ENCODE data around the gene IDH2. TPM values are rescaled to one million over a fixed set of nuclear protein-coding genes. Genes with fewer than 3 reads are reported as not detected.

The IDH2 gene
- polyA plus RNA-seq, 1 donor (not counting 4 experiments of a cell fraction or from before 2014, with no cell fraction given): 27.9 TPM

GRCh38 chr15:90065682-90066049 lies 36.6 kb downstream of the IDH2 start:
- no peak overlapping the region for H3K4me2 ChIP-seq (ENCODE audit: control insufficient read depth, extremely low read depth, insufficient read depth, low read depth, low read length)
- H2AFZ ChIP-seq (ENCODE audit: control insufficient read depth, low read length): no peak overlapping the region
- FAIRE-seq (no peak), DNase-seq (ENCODE audit: low read depth, low spot score) (no peak)
- no peaks in the 10 kb centered on the region for H3K79me2 ChIP-seq (ENCODE audit: control insufficient read depth, insufficient read depth, low read length)
- H3K9ac ChIP-seq (ENCODE audit: control insufficient read depth, extremely low read depth, insufficient read depth, low read length): no peak overlapping the region
- H3K4me3 ChIP-seq (ENCODE audit: control insufficient read depth in 2 of 3, extremely low read depth in 1 of 3, insufficient read depth in 2 of 3, low read depth in 1 of 3, low read length in 3 of 3): no peak overlapping the region
- no peaks in the 10 kb centered on the region for H3K27me3 ChIP-seq (ENCODE audit: control insufficient read depth, extremely low read depth, insufficient read depth, low read length)
- peaks cover 26% of the 10 kb centered on the region for H3K4me1 ChIP-seq (ENCODE audit: control insufficient read depth, extremely low read depth, insufficient read depth, low read length)
- H4K20me1 ChIP-seq (ENCODE audit: control insufficient read depth, extremely low read depth, insufficient read depth, low read length): no peaks in the 10 kb centered on the region
- H3K27ac ChIP-seq (ENCODE audit: control insufficient read depth, insufficient read depth, low read length): no peak overlapping the region
- H3K9me3 ChIP-seq (ENCODE audit: control insufficient read depth, low read depth, low read length): no peaks in the 10 kb centered on the region
- dilution Hi-C loops (cut with MboI; ENCODE audit: extremely low pct_ligation_motif_present, low sequenced_read_pairs): no loop called here
- H3K9me1 ChIP-seq (ENCODE audit: control insufficient read depth, extremely low read depth, insufficient read depth, low read length): no peaks in the 10 kb centered on the region
- peaks cover 0 to 7% of the 10 kb centered on the region in 2 experiments for H3K36me3 ChIP-seq (ENCODE audit: control insufficient read depth in 2 of 2, extremely low read depth in 1 of 2, insufficient read depth in 2 of 2, low read length in 2 of 2)
- TF ChIP-seq EZH2 (IDR thresholded peaks at IDR 0.05; ENCODE audit: low read length): no peak
- TF ChIP-seq, protein P1, sequence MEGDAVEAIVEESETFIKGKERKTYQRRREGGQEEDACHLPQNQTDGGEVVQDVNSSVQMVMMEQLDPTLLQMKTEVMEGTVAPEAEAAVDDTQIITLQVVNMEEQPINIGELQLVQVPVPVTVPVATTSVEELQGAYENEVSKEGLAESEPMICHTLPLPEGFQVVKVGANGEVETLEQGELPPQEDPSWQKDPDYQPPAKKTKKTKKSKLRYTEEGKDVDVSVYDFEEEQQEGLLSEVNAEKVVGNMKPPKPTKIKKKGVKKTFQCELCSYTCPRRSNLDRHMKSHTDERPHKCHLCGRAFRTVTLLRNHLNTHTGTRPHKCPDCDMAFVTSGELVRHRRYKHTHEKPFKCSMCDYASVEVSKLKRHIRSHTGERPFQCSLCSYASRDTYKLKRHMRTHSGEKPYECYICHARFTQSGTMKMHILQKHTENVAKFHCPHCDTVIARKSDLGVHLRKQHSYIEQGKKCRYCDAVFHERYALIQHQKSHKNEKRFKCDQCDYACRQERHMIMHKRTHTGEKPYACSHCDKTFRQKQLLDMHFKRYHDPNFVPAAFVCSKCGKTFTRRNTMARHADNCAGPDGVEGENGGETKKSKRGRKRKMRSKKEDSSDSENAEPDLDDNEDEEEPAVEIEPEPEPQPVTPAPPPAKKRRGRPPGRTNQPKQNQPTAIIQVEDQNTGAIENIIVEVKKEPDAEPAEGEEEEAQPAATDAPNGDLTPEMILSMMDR (optimal IDR thresholded peaks at IDR 0.05 in 1 of 3, IDR thresholded peaks at IDR 0.05 in 1 of 3, conservative IDR thresholded peaks at IDR 0.05 in 1 of 3; ENCODE audit: extremely low read depth in 1 of 3, insufficient read depth in 2 of 3, low read length in 3 of 3): no peak

DNA sequence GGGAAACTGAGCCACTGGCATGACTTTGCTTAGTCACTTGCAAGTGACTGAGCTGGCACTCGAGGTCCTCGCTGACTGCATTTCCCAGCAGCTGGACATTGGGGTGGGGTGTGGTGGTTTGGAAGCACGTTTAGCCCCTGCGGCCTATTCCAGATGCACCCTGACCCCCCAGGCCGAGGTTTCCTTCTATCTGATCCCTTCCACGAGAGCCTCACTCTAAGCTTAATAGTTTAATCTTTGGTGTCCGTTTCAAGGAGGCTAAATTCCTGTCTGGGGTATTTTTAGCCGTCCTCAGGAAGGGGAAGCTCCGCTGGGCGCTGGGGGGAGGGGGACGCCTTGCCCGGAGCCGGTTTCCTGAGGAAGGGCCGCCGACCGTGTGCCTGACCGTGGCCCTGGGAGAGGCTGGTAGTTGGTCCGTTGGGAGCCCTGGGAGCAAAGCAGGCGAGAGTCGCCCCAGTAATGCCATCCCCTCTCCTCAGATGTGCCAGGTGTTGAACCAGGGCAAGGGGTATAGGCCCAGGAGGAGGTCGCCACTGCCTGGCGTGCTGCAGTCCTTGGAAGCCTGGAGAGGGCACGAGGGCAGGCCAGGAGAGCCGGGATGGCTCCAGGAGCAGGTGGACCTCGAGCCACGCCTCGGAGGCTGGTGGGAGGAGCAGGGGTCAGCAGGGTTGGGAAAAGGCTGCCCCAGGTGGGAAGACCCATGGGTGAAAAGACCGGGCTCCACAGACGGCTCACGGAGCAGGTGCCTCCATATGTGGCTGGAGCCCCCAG lies 37.2 kb downstream of the IDH2 start:
- Histone ChIP-seq H3K27ac (ENCODE audit: control insufficient read depth, insufficient read depth, low read length) (no peak overlapping the region), H2AFZ (ENCODE audit: control insufficient read depth, low read length) (no peak overlapping the region), H3K9me3 (ENCODE audit: control insufficient read depth, low read depth, low read length) (no peaks in the 10 kb centered on the region), H3K79me2 (ENCODE audit: control insufficient read depth, insufficient read depth, low read length) (no peaks in the 10 kb centered on the region), H3K27me3 (ENCODE audit: control insufficient read depth, extremely low read depth, insufficient read depth, low read length) (no peaks in the 10 kb centered on the region), H3K9ac (ENCODE audit: control insufficient read depth, extremely low read depth, insufficient read depth, low read length) (no peak overlapping the region), H3K4me3 (ENCODE audit: control insufficient read depth in 2 of 3, extremely low read depth in 1 of 3, insufficient read depth in 2 of 3, low read depth in 1 of 3, low read length in 3 of 3) (no peak overlapping the region), H3K4me1 (ENCODE audit: control insufficient read depth, extremely low read depth, insufficient read depth, low read length) (peaks cover 26% of the 10 kb centered on the region), H3K36me3 (ENCODE audit: control insufficient read depth in 2 of 2, extremely low read depth in 1 of 2, insufficient read depth in 2 of 2, low read length in 2 of 2) (peaks cover 0 to 7% of the 10 kb centered on the region in 2 experiments), H4K20me1 (ENCODE audit: control insufficient read depth, extremely low read depth, insufficient read depth, low read length) (no peaks in the 10 kb centered on the region), H3K4me2 (ENCODE audit: control insufficient read depth, extremely low read depth, insufficient read depth, low read depth, low read length) (no peak overlapping the region), H3K9me1 (ENCODE audit: control insufficient read depth, extremely low read depth, insufficient read depth, low read length) (no peaks in the 10 kb centered on the region)
- TF ChIP-seq EZH2 (IDR thresholded peaks at IDR 0.05; ENCODE audit: low read length): no peak
- TF ChIP-seq, protein P1 (optimal IDR thresholded peaks at IDR 0.05 in 1 of 3, IDR thresholded peaks at IDR 0.05 in 1 of 3, conservative IDR thresholded peaks at IDR 0.05 in 1 of 3; ENCODE audit: extremely low read depth in 1 of 3, insufficient read depth in 2 of 3, low read length in 3 of 3): no peak
- dilution Hi-C loops (cut with MboI; ENCODE audit: extremely low pct_ligation_motif_present, low sequenced_read_pairs): no loop called here
- no peak for FAIRE-seq
- DNase-seq (ENCODE audit: low read depth, low spot score): no peak
